Fibroblast of skin of left biceps (primary cell): ENCODE results near the gene PTH1R.

Source experiments
- DNase-seq, 2 experiments: peaks; one replicate each; pipeline ENCODE4 v3.0.0-alpha.2; 2013; ENCODE audit warnings: low read depth in 2 of 2

The PTH1R gene

DNA sequence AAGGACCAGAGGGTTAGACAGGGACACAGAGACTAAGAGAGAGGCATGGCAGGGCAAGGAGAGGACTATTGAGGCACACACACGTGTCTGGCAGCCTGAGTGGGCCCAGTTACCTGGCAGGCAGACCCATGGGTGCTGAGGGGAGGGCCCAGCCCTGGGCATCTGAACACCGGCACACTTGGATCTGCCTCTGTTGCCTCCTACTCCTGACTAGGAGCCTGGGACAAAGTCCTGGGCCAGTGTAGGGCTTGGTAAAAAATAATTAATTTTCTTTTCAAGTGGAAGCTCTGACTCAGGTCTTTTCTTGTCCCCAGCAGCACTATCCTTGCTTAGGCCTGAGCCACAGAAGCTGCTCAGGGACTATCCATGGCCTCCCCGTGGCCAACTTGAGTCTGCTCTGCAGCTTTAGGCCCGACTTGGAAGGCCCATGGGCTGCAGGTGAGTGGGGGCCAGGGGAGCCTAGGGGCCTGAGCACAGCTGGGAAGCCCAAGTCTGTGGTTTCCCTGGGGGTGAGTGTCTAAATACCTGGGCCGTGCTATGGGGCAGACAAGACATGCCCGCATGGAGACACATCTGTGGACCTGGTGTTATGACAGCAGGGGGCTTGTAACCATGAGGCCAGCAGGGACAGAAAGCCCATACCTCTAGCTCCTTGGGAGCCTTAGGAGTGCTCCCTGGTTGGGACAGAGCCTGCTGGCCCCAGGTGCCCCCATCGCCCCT is at the start of gene PTH1R:
PTH1R (plus strand) TSS at position 316 of the 720 bp plus-strand sequence. CDS start 5,839 bp downstream, outside the sequence.
- no peak for DNase-seq

DNA sequence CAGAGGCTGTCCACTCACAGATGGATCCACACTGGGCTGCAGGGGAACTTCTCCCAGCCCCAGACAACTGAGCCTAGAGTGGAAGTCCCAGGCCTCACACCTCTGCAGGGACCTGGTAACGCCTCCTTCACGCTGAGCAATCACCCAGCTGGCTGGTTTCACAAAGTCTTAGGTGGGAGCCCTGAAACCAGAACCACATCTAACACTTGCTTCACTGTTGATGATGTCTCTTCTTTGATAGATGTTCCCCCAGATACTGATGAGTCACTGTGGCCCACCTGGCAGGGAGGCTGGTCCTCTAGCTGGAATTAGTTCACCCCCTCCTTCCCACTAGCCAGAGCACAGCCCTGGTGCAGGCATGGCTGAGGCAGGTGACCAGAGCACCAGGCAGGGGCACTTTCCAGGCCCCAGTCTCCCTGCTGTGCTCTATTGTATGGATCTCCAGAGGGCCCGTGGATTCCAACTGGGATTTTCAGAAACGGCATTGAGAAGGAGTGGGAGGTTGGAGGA is 47.8 kb upstream of the PTH1R start:
- DNase-seq: no peak

DNA sequence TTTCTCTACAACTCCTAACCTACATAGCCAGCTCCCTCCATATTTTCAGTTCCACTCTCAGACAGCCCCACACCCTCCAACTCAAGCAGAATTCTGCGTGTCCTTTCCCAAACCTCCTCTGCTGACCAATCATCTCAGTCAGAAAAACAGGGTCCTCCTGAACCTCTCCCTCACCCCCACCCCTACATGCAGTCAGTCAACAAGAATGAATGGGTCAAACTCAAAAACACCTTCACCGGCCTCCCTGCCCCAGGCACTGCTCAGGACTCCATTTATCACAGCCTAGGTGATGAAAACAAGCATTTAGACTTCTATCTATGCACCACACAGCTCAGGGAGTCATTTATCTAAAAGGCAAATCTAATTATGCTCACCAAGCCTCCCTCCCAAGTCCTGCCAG is 46.7 kb upstream of the PTH1R start:
- DNase-seq: no peak

DNA sequence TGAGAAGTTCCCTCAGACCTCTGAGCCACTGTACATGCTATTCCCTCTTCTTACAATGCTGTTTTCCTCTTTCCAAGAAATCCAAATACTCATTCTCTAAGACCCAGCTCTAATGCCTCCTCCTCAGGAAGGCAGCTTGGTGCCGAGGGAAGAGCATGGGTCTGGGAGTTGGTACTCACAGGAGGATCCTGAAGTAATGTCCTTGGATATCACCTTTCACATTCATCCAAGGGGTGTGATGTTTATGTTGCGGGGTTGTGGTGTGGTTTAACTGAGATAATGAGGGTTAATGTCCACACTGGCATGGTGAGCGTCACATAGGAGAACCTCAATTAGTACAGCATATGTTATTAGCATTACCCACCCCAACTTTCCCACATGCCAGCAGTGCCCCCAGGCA is 46.2 kb upstream of the PTH1R start:
- no peak for DNase-seq

DNA sequence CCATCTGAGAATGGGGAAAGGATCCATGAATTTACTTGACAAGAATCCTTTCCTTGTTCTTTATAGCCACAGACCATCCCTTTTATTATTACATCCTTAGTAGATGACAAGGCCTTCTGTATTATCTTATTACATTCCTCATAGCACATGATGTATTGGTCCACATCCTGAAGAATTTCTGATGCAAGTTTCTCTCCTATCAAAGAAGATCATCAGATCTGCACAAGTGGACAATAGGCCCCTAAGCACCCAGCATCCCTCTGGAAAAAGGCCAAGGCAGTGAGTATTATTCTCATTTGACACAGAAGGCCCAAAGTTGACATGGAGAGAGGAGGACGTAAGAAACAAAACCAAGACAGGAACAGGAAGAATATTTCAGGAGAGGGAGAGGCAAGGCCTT is 45.7 kb upstream of the PTH1R start:
- no peak for DNase-seq

DNA sequence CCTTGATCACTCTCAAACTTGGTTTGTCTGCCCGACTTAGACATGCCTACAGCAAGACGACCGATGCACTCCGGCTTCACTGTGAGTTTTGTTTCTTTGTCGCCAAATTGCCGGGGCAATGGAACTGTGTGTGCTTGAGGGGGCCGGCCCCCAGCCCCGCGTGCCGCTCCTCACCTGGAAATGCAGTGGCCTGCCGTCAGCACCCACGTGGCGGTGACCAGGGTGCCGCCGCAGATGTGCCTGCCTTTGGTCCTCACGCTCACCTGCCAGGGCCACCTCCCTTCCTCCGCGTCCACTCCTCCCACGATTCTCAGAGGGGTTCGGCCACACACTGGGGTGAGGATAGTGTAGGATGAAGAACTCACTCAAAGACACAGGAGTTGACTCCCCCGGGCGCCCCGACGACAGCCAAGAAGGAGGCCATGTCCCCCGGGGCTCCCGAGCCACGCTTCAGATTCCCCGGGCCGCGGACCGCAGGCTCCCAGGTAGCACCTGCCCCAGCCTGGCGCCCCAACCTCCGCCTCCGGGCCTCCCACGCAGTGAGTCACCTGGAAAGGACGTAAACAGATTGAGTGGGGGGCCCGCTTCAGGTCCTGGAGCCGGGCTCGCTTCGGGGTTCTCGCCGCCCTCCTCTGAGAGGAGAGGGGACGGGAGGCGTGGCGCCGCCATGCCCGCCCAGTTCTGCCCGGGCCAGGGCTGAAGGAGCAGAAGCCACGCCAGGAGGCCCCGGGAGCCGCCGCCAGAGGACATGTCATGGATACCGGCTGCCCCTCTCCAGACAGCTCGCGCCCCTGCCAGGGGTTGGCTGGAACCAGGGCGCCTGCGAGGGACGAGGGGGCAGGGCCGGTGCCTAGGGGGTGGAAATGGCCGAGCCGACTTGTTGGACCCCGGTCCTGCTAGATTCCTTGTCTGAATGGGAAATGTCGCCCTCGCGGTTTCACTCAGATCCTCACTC is 43.9 kb upstream of the PTH1R start:
- no peak for DNase-seq

DNA sequence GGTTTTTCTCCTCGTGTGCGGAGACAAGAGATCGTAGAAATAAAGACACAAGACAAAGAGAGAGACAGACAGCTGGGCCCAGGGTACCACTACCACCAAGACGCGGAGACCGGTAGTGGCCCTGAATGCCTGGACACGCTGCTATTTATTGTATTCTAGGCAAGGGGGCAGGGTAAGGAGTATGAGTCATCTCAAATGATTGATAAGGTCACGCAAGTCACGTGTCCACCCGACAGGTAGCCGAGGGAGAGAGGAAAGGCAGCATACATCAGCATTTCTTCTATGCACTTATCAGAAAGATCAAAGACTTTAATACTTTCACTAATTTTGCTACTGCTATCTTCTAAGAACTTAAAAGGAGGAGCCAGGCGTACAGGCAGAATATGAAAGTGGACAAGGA is 42.5 kb upstream of the PTH1R start:
- no peak for DNase-seq

DNA sequence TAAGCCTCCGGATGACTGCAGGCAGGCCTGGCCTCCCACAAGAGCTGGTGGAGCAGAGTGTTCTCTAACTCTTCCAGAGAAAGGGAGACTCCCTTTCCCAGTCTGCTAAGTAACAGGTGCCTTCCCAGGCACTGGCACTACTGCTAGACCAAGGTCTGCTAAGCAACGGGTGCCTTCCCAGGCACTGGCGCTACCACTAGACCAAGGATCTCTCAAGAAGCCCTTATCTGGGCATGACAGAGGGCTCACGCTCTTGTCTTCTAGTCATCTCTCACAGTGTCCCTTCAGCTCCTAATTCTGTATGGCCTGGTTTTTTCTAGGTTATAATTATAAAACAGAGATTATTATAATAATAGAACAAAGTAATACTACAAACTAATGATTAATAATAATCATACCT is 42.0 kb upstream of the PTH1R start:
- no peak for DNase-seq

DNA sequence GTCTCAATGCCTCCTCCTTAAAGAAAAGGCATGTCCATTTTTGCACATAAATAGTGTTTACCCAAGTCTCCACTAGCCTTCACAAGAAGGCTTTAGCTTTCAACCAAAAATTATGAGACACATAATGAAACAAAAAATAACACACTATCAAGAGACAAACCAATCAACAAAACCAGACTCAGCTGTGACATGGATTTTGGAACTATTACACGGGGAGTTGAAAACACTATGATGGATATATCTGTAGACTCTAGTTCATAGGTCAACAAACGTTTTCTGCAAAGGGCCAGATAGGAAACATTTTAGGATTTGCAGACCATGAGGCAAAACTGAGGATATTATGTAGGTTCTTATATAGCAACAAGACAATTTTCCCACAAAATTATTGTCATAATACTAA is 39.2 kb upstream of the PTH1R start:
- no peak for DNase-seq

DNA sequence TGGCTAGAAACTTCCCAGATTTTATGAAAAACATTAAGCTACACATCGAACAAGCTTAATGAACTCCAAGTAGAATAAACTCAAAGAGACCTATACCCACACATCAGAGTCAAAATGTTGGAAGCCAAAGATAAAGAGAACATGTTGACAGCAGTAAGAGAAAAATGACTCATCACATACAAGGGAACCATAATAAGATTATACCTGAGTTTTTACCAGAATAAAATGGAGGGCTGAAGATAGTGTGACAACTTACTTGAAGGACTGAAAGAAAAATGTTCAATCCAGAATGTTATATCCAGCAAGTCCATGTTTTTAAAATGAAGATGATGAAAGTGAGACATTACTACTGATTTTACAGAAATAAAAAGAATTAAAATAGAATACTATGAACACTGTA is 37.0 kb upstream of the PTH1R start:
- DNase-seq: no peak

DNA sequence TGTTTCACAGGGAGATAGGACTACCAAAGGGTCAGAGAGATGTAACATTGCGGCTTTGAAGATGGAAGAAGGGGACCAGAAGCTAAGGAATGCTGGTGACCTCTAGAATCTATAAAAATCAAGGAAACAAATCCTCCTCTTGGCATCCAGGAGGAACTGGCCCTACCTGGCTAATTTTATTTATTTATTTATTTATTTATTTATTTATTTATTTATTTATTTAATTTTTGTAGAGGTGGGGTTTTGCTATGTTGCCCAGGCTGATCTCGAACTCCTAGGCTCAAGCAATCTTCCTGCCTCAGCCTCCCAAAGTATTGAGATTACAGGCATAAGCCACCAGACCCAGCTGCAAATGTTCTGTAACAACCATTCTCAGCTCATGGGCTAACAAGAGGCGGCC is 34.0 kb upstream of the PTH1R start:
- DNase-seq: no peak

DNA sequence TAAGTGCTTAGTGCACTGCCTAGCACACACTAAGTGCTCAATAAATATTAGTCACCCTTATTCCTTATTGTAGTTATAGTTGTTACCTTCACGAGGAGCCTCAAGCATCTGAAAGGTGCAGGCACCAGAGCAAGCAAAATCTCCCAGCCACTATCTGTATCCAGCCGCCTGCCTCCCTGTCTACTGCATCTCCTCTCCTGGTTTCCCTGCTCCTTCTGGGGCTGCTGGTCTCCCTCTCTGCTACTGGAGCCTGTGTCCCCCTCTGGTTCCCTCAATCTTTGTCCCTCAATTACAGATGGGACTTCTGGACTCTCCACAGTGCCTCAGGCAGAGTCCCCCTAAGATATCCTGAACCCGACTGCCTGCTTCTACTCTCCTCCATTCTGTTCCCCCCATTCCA is 33.1 kb upstream of the PTH1R start:
- DNase-seq: no peak

DNA sequence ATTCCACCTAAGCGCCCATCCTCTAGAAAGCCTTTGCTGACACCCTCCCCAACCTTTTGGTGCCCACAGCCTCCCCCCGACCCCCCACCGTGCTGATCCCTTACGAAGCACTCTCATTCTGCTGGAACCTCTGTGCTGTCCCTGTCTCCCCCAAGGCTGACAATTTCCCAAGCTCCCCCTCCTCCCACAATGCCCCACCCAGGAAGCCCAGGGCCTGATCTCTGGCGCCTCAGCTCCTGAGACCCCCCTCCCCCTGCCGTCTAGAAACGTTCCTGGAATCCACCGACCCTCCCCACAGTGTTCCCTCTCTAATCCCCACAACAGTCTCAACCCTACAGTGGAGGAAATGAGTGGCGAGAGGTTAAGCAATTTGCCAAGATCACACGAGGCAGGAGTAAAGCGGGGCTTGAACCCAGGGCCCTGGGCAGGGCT is 32.6 kb upstream of the PTH1R start:
- DNase-seq: no peak

DNA sequence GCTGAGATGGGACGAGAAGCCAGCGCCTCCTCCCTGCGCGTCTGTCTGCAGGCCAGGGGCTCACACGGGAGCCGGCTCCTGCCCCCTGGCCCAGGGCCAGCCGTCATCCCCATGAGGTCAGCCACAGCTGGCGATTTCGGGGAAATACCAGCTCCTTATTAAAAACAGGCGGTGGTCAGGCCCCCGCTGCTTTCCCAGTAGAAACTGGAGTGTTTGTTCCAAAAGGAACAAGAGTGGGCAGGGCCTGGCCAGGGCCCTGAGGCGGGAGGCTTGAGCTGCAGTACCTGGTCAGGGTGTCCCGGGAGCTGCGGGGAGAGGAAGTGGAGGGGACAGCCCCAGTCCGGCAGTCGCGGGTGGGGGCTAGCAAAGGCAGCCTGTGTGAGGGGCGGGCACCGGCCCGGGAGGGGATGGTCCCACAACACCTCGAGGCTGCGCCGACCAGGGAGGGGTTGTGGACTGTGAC is 32.1 kb upstream of the PTH1R start:
- peak; percentile 64 to 71 for DNase-seq

DNA sequence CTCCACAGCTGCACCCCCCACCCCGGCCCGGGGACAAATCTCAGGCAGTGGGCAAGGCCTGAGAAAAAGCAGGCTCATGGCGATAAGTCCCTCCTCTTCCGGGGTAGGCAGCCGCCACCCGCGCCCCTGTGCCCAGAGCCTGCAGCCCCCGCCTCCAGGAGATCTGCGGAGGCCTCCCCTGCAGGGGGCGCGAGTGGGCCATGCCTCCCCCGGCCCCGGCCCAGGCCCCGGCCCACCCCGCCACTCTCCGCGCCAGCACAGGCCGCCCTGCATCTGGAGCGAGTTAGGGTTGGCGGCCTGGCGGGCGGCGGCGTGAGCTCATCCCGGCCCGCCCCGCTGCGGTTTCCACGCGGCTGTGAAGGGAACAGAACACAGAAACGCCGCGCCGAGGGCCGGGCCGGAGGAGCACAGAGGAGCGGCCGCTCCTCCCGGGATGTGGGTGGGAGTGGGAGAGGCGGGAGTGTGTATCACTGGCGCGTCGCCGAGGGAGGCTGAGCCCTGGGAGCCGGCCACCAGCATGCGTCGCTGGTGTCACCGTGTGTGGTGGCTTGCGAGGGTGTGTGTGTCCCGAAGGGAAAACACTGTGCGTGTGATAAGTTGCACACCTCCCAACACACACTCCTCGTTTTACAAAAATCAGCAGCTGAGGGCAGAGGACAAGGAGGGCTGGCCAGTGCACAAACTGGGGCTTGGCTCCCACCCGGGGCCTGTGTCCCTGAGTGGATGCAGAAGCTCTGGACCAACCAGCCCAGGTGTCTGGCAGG is 31.5 kb upstream of the PTH1R start:
- DNase-seq: peak; percentile 65 to 74

DNA sequence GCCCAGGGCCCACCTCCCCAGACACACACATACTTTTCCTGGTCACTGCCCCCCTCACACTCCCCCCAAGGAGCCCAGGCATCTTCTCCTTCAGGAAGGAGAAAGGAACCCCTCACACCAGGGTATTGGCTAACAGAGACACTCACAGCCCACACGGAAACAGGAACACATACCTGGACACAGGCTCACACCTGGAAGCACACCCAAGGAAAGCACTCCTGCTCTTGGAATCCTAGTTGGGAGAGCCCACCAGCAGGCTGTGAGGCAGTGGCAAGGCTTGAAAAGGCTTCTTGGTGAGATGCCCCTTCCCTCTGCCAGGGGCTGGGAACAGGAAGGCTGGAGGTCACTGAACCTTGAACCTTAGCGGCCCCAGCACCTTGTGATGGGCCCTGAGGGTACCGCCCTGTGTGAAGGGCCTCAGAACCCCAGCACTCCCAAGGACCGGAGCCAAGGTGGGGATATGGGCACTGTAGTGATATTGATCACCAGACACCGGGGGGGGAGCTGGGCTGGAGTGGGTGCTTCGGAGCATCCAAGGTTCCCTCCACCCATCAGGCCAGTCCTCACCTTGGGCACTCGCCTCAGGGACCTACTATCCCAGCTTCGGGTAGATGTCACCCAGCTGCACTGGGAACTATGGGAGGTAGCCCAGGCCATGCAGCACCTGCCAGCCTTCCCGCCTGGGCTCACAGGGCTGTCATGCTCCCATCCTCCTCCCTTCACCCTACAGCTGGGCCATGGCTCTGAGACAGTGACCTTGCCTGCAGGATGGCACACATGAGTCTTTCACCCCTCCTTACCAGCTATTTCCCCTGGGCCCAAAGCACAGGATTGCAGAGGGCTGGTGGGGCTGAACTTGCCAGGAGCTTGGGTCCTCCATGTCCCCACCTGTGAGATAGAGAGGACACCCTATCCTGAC is 30.6 kb upstream of the PTH1R start:
- DNase-seq: no peak

DNA sequence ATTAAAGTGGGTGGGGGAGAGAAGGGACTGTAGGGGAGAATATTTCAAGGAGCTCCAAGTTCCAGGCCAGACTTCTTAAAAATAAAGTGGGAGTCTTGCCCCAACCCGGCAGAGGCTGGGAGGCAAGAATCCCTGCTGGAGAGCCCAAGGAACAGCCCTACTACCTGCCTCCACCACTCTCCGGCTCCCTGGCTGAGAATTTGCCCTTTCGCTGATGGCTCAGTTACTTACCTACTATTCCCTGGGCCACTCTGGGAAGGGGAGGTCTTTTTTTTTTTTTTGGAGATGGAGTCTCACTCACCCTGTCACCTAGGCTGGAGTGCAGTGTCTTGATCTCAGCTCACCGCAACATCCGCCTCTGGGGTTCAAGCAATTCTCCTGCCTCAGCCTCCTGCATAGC is 29.8 kb upstream of the PTH1R start:
- DNase-seq: no peak

DNA sequence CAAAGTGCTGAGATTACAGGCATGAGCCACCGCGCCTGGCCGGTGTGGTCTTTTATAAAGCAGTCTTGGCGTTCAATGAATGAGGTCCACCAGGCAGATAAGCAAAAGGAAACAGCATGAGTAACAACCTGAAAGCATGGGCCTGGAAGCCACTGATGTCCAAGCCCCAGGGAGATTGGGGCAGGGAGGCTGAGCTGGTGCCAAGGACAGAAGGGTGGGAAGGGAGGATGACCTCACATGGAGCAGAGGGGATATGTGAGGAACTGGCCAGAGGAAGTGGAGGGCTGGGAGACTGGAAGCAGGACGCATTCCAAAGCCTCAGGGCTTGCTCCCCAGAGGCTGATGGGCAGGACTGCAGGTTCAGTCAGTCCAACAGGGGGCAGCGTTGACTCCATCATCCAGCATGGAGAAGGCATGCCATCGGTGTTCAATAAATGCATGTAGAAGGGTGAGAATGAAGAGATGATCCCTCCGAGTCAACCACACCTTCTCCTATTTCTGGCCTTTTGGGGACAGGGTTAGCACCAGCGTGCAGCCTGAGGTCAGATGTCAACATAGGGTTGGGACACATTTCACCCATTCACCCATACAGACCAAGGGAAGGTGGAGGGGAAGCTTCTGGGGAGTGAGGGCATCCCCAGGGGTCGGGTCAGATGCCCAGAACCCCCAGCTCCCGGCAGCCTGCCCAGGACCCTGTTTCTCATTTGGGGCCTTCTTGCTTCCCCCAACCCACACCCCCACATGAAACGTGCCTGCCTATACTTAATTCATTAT is 29.1 kb upstream of the PTH1R start:
- peak in 1 of 2 experiments; percentile 3 for DNase-seq

DNA sequence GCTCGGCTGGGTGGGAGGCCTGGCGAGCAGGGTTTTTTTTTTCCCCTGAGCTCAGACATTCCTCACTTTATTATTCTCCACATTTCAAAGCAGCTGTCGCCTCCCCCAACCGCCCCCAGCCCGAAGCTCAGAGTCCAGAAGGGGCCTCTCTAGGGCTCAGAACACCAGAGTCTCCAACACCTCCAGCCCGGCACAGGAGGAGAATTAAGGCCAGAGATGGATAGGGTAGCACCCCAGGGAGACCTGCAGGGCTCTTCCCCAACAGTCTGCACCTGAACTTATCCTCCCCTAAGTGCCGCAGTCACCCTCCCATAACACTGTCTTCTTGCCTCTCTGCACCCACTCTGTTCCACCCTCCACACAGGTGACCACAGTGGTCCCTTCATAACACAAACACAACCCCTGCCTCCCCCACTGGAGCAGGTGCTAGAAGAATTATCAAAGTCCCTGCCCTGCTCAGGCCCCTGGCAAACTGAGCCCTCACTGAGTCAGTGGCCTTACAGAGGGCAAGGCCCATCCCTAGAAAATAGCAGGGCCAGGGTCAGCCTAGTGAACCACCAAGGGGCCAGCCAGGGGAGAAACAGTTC is 28.4 kb upstream of the PTH1R start:
- no peak for DNase-seq
